H9 (cell line): ENCODE data around the gene EPB41L4B. TPM values are rescaled to one million over a fixed set of nuclear protein-coding genes. Genes with fewer than 3 reads are reported as not detected.

Source experiments
- DNase-seq: peaks from one replicate; pipeline ENCODE4 v3.0.0-alpha.2; 2017
- H2AFZ ChIP-seq: one replicate; pipeline ENCODE4 v1.6.1; 2013; ENCODE audit warnings: mild to moderate bottlenecking, low read length, control low read depth, moderate library complexity
- H2AK5ac ChIP-seq: 2 replicates; pipeline ENCODE4 v1.6.1; 2013; ENCODE audit warnings: low read length, control low read depth, mixed read lengths; ENCODE audit not compliant: insufficient read length
- H2BK120ac ChIP-seq: one replicate; pipeline ENCODE4 v1.6.1; 2013; ENCODE audit warnings: low read depth, mild to moderate bottlenecking, low read length, control low read depth, inconsistent platforms; ENCODE audit not compliant: poor library complexity, severe bottlenecking
- H2BK12ac ChIP-seq: 2 replicates; pipeline ENCODE4 v1.6.1; 2013; ENCODE audit warnings: low read length, control low read depth, mixed read lengths, low read depth; ENCODE audit not compliant: insufficient read length
- H2BK15ac ChIP-seq: 2 replicates; pipeline ENCODE4 v1.6.1; 2013; ENCODE audit warnings: low read depth, low read length, control low read depth
- H2BK20ac ChIP-seq: one replicate; pipeline ENCODE4 v1.6.1; 2013; ENCODE audit warnings: low read depth, mild to moderate bottlenecking, low read length, control low read depth, inconsistent platforms; ENCODE audit not compliant: poor library complexity, severe bottlenecking
- H2BK5ac ChIP-seq: 2 replicates; pipeline ENCODE4 v1.6.1; 2013; ENCODE audit warnings: low read length, control low read depth, mixed read lengths; ENCODE audit not compliant: insufficient read length
- H3K14ac ChIP-seq: 2 replicates; pipeline ENCODE4 v1.6.1; 2013; ENCODE audit warnings: low read length, control low read depth; ENCODE audit not compliant: insufficient read depth
- H3K18ac ChIP-seq: 2 replicates; pipeline ENCODE4 v1.6.1; 2013; ENCODE audit warnings: low read depth, mild to moderate bottlenecking, mixed read lengths, low read length, control low read depth; ENCODE audit not compliant: insufficient read length
- H3K23ac ChIP-seq: 2 replicates; pipeline ENCODE4 v1.6.1; 2013; ENCODE audit warnings: low read length, control low read depth, mixed read lengths, low read depth; ENCODE audit not compliant: insufficient read length
- H3K23me2 ChIP-seq: 2 replicates; pipeline ENCODE4 v1.6.1; 2013; ENCODE audit warnings: low read depth, mild to moderate bottlenecking, mixed read lengths, low read length, control low read depth; ENCODE audit not compliant: insufficient read length, poor library complexity, severe bottlenecking
- H3K27ac ChIP-seq: 2 replicates; pipeline ENCODE4 v1.5.1; 2013; ENCODE audit warnings: low read length, control low read depth, mixed read lengths, low read depth; ENCODE audit not compliant: insufficient read length
- H3K27me3 ChIP-seq: 2 replicates; pipeline ENCODE4 v1.6.1; 2013; ENCODE audit warnings: low read length, control low read depth, inconsistent platforms; ENCODE audit not compliant: insufficient read depth
- H3K4ac ChIP-seq: 2 replicates; pipeline ENCODE4 v1.6.1; 2013; ENCODE audit warnings: low read depth, mild to moderate bottlenecking, control low read depth, inconsistent platforms, low read length, moderate library complexity
- H3K4me1 ChIP-seq: 2 replicates; pipeline ENCODE4 v1.6.1; 2013; ENCODE audit warnings: low read length, control low read depth, inconsistent platforms; ENCODE audit not compliant: insufficient read depth
- H3K4me2 ChIP-seq: 2 replicates; pipeline ENCODE4 v1.6.1; 2013; ENCODE audit warnings: low read length, control low read depth, mixed read lengths; ENCODE audit not compliant: insufficient read length, insufficient read depth
- H3K56ac ChIP-seq: 2 replicates; pipeline ENCODE4 v1.6.1; 2013; ENCODE audit warnings: low read depth, mild to moderate bottlenecking, mixed read lengths, low read length, control low read depth; ENCODE audit not compliant: insufficient read length
- H3K79me1 ChIP-seq: 2 replicates; pipeline ENCODE4 v1.6.1; 2013; ENCODE audit warnings: low read depth, mild to moderate bottlenecking, moderate library complexity, low read length, control low read depth, inconsistent platforms; ENCODE audit not compliant: insufficient read depth, poor library complexity, severe bottlenecking
- H3K79me2 ChIP-seq: 2 replicates; pipeline ENCODE4 v1.6.1; 2013; ENCODE audit warnings: low read length, control low read depth, inconsistent platforms; ENCODE audit not compliant: insufficient read depth
- H3K9ac ChIP-seq: 2 replicates; pipeline ENCODE4 v1.6.1; 2013; ENCODE audit warnings: low read length, control low read depth, mixed read lengths; ENCODE audit not compliant: insufficient read length; ENCODE audit errors: extremely low read depth
- H3K9me3 ChIP-seq: one replicate; pipeline ENCODE4 v1.6.1; 2013; ENCODE audit warnings: low read depth, low read length, inconsistent platforms; ENCODE audit not compliant: control insufficient read depth
- H3T11ph ChIP-seq: one replicate; pipeline ENCODE4 v1.6.1; 2013; ENCODE audit warnings: mild to moderate bottlenecking, low read length, control low read depth, inconsistent platforms
- H4K20me1 ChIP-seq: one replicate; pipeline ENCODE4 v1.6.1; 2013; ENCODE audit not compliant: control insufficient read depth, insufficient read length, insufficient read depth
- H4K5ac ChIP-seq: 2 replicates; pipeline ENCODE4 v1.6.1; 2013; ENCODE audit warnings: low read depth, mild to moderate bottlenecking, mixed read lengths, low read length, control low read depth; ENCODE audit not compliant: insufficient read length
- H4K8ac ChIP-seq: replicated peaks from 2 replicates; pipeline ENCODE4 v1.6.1; 2013; ENCODE audit warnings: low read length, control low read depth, mixed read lengths, low read depth; ENCODE audit not compliant: insufficient read length
- H4K91ac ChIP-seq: 2 replicates; pipeline ENCODE4 v1.6.1; 2013; ENCODE audit warnings: low read depth, mild to moderate bottlenecking, moderate library complexity, mixed read lengths, low read length, control low read depth; ENCODE audit not compliant: insufficient read length
- H3K27ac Mint-ChIP-seq, 3 experiments: 2 replicates in 2 of 3; 3 replicates in 1 of 3; pipeline ENCODE4 v1.8.0; 2020 to 2021; ENCODE audit warnings: mixed read lengths in 3 of 3, mild to moderate bottlenecking in 1 of 3, moderate library complexity in 1 of 3
- H3K27me3 Mint-ChIP-seq: 2 replicates; pipeline ENCODE4 v1.8.0; 2021; ENCODE audit warnings: low read depth, mild to moderate bottlenecking, moderate library complexity, mixed read lengths
- H3K36me3 Mint-ChIP-seq, 3 experiments: 2 replicates in 2 of 3; 3 replicates in 1 of 3; pipeline ENCODE4 v1.8.0; 2020 to 2021; ENCODE audit warnings: low read depth in 3 of 3, mixed read lengths in 3 of 3; ENCODE audit not compliant: insufficient read depth in 1 of 3
- H3K4me1 Mint-ChIP-seq, 2 experiments: 2 replicates each; pipeline ENCODE4 v1.8.0; 2020; ENCODE audit warnings: mixed read lengths in 2 of 2
- H3K4me3 Mint-ChIP-seq, 2 experiments: 2 replicates in 1 of 2; 3 replicates in 1 of 2; pipeline ENCODE4 v1.8.0; 2020 to 2021; ENCODE audit warnings: mild to moderate bottlenecking in 2 of 2, mixed read lengths in 2 of 2, moderate library complexity in 1 of 2
- H3K9me3 Mint-ChIP-seq, 2 experiments: 2 replicates in 1 of 2; 3 replicates in 1 of 2; pipeline ENCODE4 v1.8.0; 2020; ENCODE audit warnings: mild to moderate bottlenecking in 2 of 2, mixed read lengths in 2 of 2, moderate library complexity in 1 of 2
- CTCF ChIP-seq: fragments of 200-600 bp; sonication (generic); conservative IDR thresholded peaks from 3 replicates; pipeline ENCODE4 v1.8.0; 2021; ENCODE audit warnings: antibody characterized with exemption, mild to moderate bottlenecking
- WGBS: extraction: QIAGEN DNeasy Blood & Tissue Kit; methylation state at CpG from one replicate; pipeline ENCODE4 v1.1.7; 2013; ENCODE audit warnings: missing lambda C conversion rate, low lambda C conversion rate, mixed read lengths; ENCODE audit not compliant: insufficient read length; ENCODE audit errors: extremely low coverage; 5-methylcytosine and 5-hydroxymethylcytosine counted together
- total RNA-seq: library from RNA; stranded (reverse); gene quantifications from 2 replicates; pipeline ENCODE4 v1.2.1, GENCODE V29; 2021

The EPB41L4B gene
- total RNA-seq, 1 experiment from 2014 or later: 18.9 TPM

- no peak overlapping the region for H3K18ac ChIP-seq
- no peak overlapping the region for H3K27ac Mint-ChIP-seq
- H3K79me2 ChIP-seq: peaks cover 11% of the 10 kb centered on the region; the same call in 1 of the 2 replicates
- no peaks in the 10 kb centered on the region for H3K36me3 Mint-ChIP-seq
- H2AFZ ChIP-seq: no peak overlapping the region
- H4K20me1 ChIP-seq: no peaks in the 10 kb centered on the region
- H3K9ac ChIP-seq: no peak overlapping the region
- no peaks in the 10 kb centered on the region for H3K79me1 ChIP-seq
- no peak overlapping the region for H3K14ac ChIP-seq
- H3K4me2 ChIP-seq: no peak overlapping the region
- no peak overlapping the region for H2AK5ac ChIP-seq
- DNase-seq: no peak
- no CpG with 5 or more reads among the region's 5 CpGs for WGBS
- H2BK20ac ChIP-seq: no peak overlapping the region
- no peak overlapping the region for H3K56ac ChIP-seq
- H3K9me3 ChIP-seq: no peaks in the 10 kb centered on the region
- H3K23me2 ChIP-seq: peaks cover 18% of the 10 kb centered on the region
- H3K27ac ChIP-seq: no peak overlapping the region
- no peaks in the 10 kb centered on the region; a peak in 1 of 5 replicates for H3K9me3 Mint-ChIP-seq
- no peak overlapping the region for H4K91ac ChIP-seq
- H3K27me3 Mint-ChIP-seq: peaks cover 13% of the 10 kb centered on the region
- no peak overlapping the region for H4K8ac ChIP-seq
- no peak overlapping the region for H4K5ac ChIP-seq
- peaks cover 23 to 25% of the 10 kb centered on the region in 2 experiments for H3K4me1 Mint-ChIP-seq
- peak overlapping the region in 1 of 2 experiments; percentile 85; a peak in 1 of 5 replicates for H3K4me3 Mint-ChIP-seq
- H3K27me3 ChIP-seq: no peaks in the 10 kb centered on the region
- no peak overlapping the region for H2BK5ac ChIP-seq
- no peak for TF ChIP-seq CTCF
- no peak overlapping the region for H3T11ph ChIP-seq
- H3K4ac ChIP-seq: no peak overlapping the region
- H2BK12ac ChIP-seq: no peak overlapping the region
- no peak overlapping the region for H2BK15ac ChIP-seq
- no peak overlapping the region for H2BK120ac ChIP-seq
- H3K23ac ChIP-seq: no peak overlapping the region
- peaks cover 11% of the 10 kb centered on the region for H3K4me1 ChIP-seq
Observed at GRCh38 chr9:109321727-109322126, 868 bp upstream of the EPB41L4B start.
